GM23338 (cell line): ENCODE measurements around the gene SMYD3. TPM values are rescaled to one million over a fixed set of nuclear protein-coding genes. Genes with fewer than 3 reads are reported as not detected.
A peak's percentile ranks its signal among the peaks of the same experiment; 100 is the strongest.

Source experiments
- ATAC-seq: fragments of 200-7000 bp; cut with Tn5 transposase; 3 replicates; pipeline ENCODE4 v1.9.1; 2020
- DNase-seq: peaks from one replicate; pipeline ENCODE4 v3.0.0-alpha.2; 2015; ENCODE audit warnings: low spot score
- H2AFZ ChIP-seq: fragments of 200-600 bp; sonication (generic); 2 replicates; pipeline ENCODE4 v1.8.0; 2016; ENCODE audit warnings: antibody characterized with exemption, mild to moderate bottlenecking, moderate library complexity
- H3F3A ChIP-seq: fragments of 200-600 bp; sonication (generic); replicated peaks from 2 replicates; pipeline ENCODE4 v1.8.0; 2017; ENCODE audit warnings: antibody characterized with exemption, mixed run types, low read depth
- H3K27ac ChIP-seq: fragments of 200-600 bp; sonication (generic); 2 replicates; pipeline ENCODE4 v1.6.1; 2016; ENCODE audit warnings: low read depth
- H3K27me3 ChIP-seq: fragments of 200-600 bp; sonication (generic); 2 replicates; pipeline ENCODE4 v1.8.0; 2016; ENCODE audit warnings: mild to moderate bottlenecking, mixed run types, moderate library complexity; ENCODE audit not compliant: insufficient read depth
- H3K36me3 ChIP-seq: fragments of 200-600 bp; sonication (generic); 2 replicates; pipeline ENCODE4 v1.8.0; 2016; ENCODE audit warnings: mild to moderate bottlenecking; ENCODE audit not compliant: insufficient read depth
- H3K4me1 ChIP-seq: fragments of 200-600 bp; sonication (generic); 2 replicates; pipeline ENCODE4 v1.8.0; 2016; ENCODE audit warnings: mild to moderate bottlenecking, moderate library complexity; ENCODE audit not compliant: insufficient read depth
- H3K4me2 ChIP-seq: fragments of 200-600 bp; sonication (generic); 2 replicates; pipeline ENCODE4 v1.7.1; 2017; ENCODE audit warnings: mixed run types
- H3K4me3 ChIP-seq: fragments of 200-600 bp; sonication (generic); 2 replicates; pipeline ENCODE4 v1.6.1; 2016; ENCODE audit warnings: mixed run types
- H3K79me2 ChIP-seq: fragments of 200-600 bp; sonication (generic); replicated peaks from 2 replicates; pipeline ENCODE4 v1.8.0; 2017; ENCODE audit warnings: mild to moderate bottlenecking; ENCODE audit not compliant: insufficient read depth
- H3K9me2 ChIP-seq: fragments of 200-600 bp; sonication (generic); 2 replicates; pipeline ENCODE4 v1.8.0; 2017; ENCODE audit not compliant: insufficient read depth
- H4K20me1 ChIP-seq: fragments of 200-600 bp; sonication (generic); replicated peaks from 2 replicates; pipeline ENCODE4 v1.8.0; 2017; ENCODE audit warnings: mild to moderate bottlenecking; ENCODE audit not compliant: insufficient read depth
- H3K27ac Mint-ChIP-seq: 2 replicates; pipeline ENCODE4 v1.8.0; 2020; ENCODE audit warnings: inconsistent platforms, mild to moderate bottlenecking, moderate library complexity, mixed read lengths
- H3K27me3 Mint-ChIP-seq: 3 replicates; pipeline ENCODE4 v1.8.0; 2022; ENCODE audit warnings: low read depth, mild to moderate bottlenecking, moderate library complexity, mixed read lengths, inconsistent platforms; ENCODE audit not compliant: insufficient read depth, poor library complexity
- H3K36me3 Mint-ChIP-seq: 3 replicates; pipeline ENCODE4 v1.8.0; 2021; ENCODE audit warnings: low read depth, mild to moderate bottlenecking, inconsistent platforms, moderate library complexity, mixed read lengths
- H3K4me1 Mint-ChIP-seq: 3 replicates; pipeline ENCODE4 v1.8.0; 2020; ENCODE audit warnings: mild to moderate bottlenecking, inconsistent platforms, mixed read lengths
- H3K4me3 Mint-ChIP-seq: 3 replicates; pipeline ENCODE4 v1.8.0; 2021; ENCODE audit warnings: moderate library complexity, mild to moderate bottlenecking, inconsistent platforms, mixed read lengths
- H3K9me3 Mint-ChIP-seq: 3 replicates; pipeline ENCODE4 v1.8.0; 2020; ENCODE audit warnings: moderate library complexity, mild to moderate bottlenecking, inconsistent platforms, mixed read lengths
- CREB1 ChIP-seq: fragments of 250-450 bp; sonication (Bioruptor Pico); IDR thresholded peaks from 2 replicates; pipeline ENCODE4 v1.5.0; 2020; ENCODE audit warnings: low read depth, mild to moderate bottlenecking, moderate library complexity
- CTCF ChIP-seq, 2 experiments: fragments of 200-600 bp in 1 of 2; sonication (generic) in 1 of 2; conservative IDR thresholded peaks; 2 replicates each; pipeline versions ENCODE4 v1.5.1 to v1.6.1; 2016 to 2017; ENCODE audit warnings: antibody characterized with exemption in 2 of 2, low read depth in 2 of 2, mild to moderate bottlenecking in 2 of 2, moderate library complexity in 1 of 2
- ETS1 ChIP-seq: IDR thresholded peaks from 2 replicates; pipeline ENCODE4 v1.6.1; 2016; ENCODE audit warnings: antibody characterized with exemption
- EZH2 ChIP-seq: fragments of 200-600 bp; sonication (generic); IDR thresholded peaks from one replicate; pipeline ENCODE4 v1.8.0; 2017; ENCODE audit warnings: antibody characterized with exemption, mild to moderate bottlenecking, low read depth; ENCODE audit not compliant: unreplicated experiment
- EZH2phosphoT487 ChIP-seq: fragments of 200-600 bp; sonication (generic); IDR thresholded peaks from one replicate; pipeline ENCODE4 v1.8.1; 2018; ENCODE audit warnings: antibody characterized with exemption; ENCODE audit not compliant: unreplicated experiment
- JUNB ChIP-seq: IDR thresholded peaks from one replicate; pipeline ENCODE4 v1.6.1; 2016; ENCODE audit warnings: antibody characterized with exemption; ENCODE audit not compliant: unreplicated experiment
- NANOG ChIP-seq: IDR thresholded peaks from 2 replicates; pipeline ENCODE4 v1.6.1; 2016; ENCODE audit warnings: antibody characterized with exemption, borderline replicate concordance
- POLR2AphosphoS5 ChIP-seq: IDR thresholded peaks from 2 replicates; pipeline ENCODE4 v1.6.1; 2016; ENCODE audit warnings: antibody characterized with exemption, low read depth
- REST ChIP-seq: IDR thresholded peaks from one replicate; pipeline ENCODE4 v1.6.1; 2018; ENCODE audit warnings: antibody characterized with exemption; ENCODE audit not compliant: unreplicated experiment
- STAT1 ChIP-seq: IDR thresholded peaks from one replicate; pipeline ENCODE4 v1.6.1; 2016; ENCODE audit warnings: antibody characterized with exemption; ENCODE audit not compliant: unreplicated experiment
- ZNF114 ChIP-seq: fragments of 250-450 bp; sonication (Bioruptor Pico); IDR thresholded peaks from 2 replicates; pipeline ENCODE4 v1.5.0; 2020; ENCODE audit warnings: mild to moderate bottlenecking, moderate library complexity
- ZNF331 ChIP-seq: fragments of 250-450 bp; sonication (Bioruptor Pico); IDR thresholded peaks from 2 replicates; pipeline ENCODE4 v1.5.0; 2020; ENCODE audit warnings: low read depth, mild to moderate bottlenecking, moderate library complexity
- ZNF462 ChIP-seq: fragments of 250-450 bp; sonication (Bioruptor Pico); IDR thresholded peaks from 2 replicates; pipeline ENCODE4 v1.5.0; 2020; ENCODE audit warnings: mild to moderate bottlenecking, moderate library complexity
- polyA plus RNA-seq: library from polyadenylated mRNA; unstranded; fragments of >200 nt; fragmentation: Nextera tagmentation; extraction: Ambion mirVana; gene quantifications from 2 replicates; pipeline ENCODE4 v1.2.1, GENCODE V29; 2016
- total RNA-seq: library from RNA; depleted of rRNA; stranded (reverse); fragments of >200 nt; shearing (Covaris generic); gene quantifications from 2 replicates; pipeline ENCODE4 v1.2.3, GENCODE V29; 2014

The SMYD3 gene
- total and polyA plus RNA-seq, 2 experiments from 2014 or later = 31.8 to 34.4 TPM

GRCh38 chr1:245788269-245788668 lies 718.8 kb downstream of the SMYD3 start:
- no peaks in the 10 kb centered on the region for H3K27me3 ChIP-seq
- Mint-ChIP-seq H3K9me3 (no peaks in the 10 kb centered on the region), H3K4me1 (peaks cover 2% of the 10 kb centered on the region; the same call in 1 of the 3 replicates), H3K27ac (0 out of 2 replicates have a peak overlapping the region, but pooled peaks have one; percentile 22), H3K4me3 (no peak overlapping the region), H3K36me3 (no peaks in the 10 kb centered on the region), H3K27me3 (peaks cover 5% of the 10 kb centered on the region)
- H3K4me1 ChIP-seq = no peaks in the 10 kb centered on the region
- DNase-seq (no peak), ATAC-seq (no peak)
- TF ChIP-seq REST (no peak), JUNB (no peak), ZNF331 (CRISPR knock-in tag) (no peak), EZH2 (no peak), ZNF114 (no peak), CREB1 (CRISPR knock-in tag) (no peak), NANOG (no peak), CTCF (conservative IDR thresholded peaks at IDR 0.05; ENCODE audit: low read depth in 2 of 2) (no peak), ETS1 (no peak), EZH2phosphoT487 (no peak), STAT1 (no peak), POLR2AphosphoS5 (no peak), ZNF462 (no peak)
- H2AFZ ChIP-seq = no peak overlapping the region
- no peak overlapping the region for H3K4me2 ChIP-seq
- H3K9me2 ChIP-seq = no peaks in the 10 kb centered on the region
- H3K4me3 ChIP-seq = no peak overlapping the region
- H3K27ac ChIP-seq = no peak overlapping the region
- H3K79me2 ChIP-seq = no peaks in the 10 kb centered on the region
- no peaks in the 10 kb centered on the region for H4K20me1 ChIP-seq
- H3K36me3 ChIP-seq = no peaks in the 10 kb centered on the region
- no peaks in the 10 kb centered on the region for H3F3A ChIP-seq
